ENCODE results near the gene CCDC73. TPM values are rescaled to one million over a fixed set of nuclear protein-coding genes. Genes with fewer than 3 reads are reported as not detected.
A peak's percentile ranks its signal among the peaks of the same experiment; 100 is the strongest.
"Not testable (repeated sequence)": the region's sequence is repeated elsewhere in the genome, so short reads cannot be mapped to it uniquely, and the experiment has no call there.

Gene CCDC73
- total and polyA plus RNA-seq, 7 donors: not detected

GRCh38 chr11:32723332-32723731 is 71.1 kb downstream of the CCDC73 start:
- no peak overlapping the region for H3K4me3 ChIP-seq
- TF ChIP-seq POLR2AphosphoS5 (IDR thresholded peaks at IDR 0.05) (no peak), CTCF (IDR thresholded peaks at IDR 0.05) (no peak), POLR2A (IDR thresholded peaks at IDR 0.05) (no peak), EP300 (IDR thresholded peaks at IDR 0.05) (no peak)
- DNase-seq: no peak
- no peaks in the 10 kb centered on the region for H3K4me1 ChIP-seq
- H3K27ac ChIP-seq: no peak overlapping the region
- 63 to 64% methylated on average over 3 of the region's 3 CpGs for WGBS, 2 donors
- no peaks in the 10 kb centered on the region for H3K36me3 ChIP-seq
- no peaks in the 10 kb centered on the region for H3K9me3 ChIP-seq
- no peaks in the 10 kb centered on the region for H3K27me3 ChIP-seq
- intact Hi-C loops (cut with DNase I): no loop called here

- H3K9me3 ChIP-seq: no peaks in the 10 kb centered on the region
- no peak overlapping the region for H3K27ac ChIP-seq
- H3K36me3 ChIP-seq: no peaks in the 10 kb centered on the region
- no peaks in the 10 kb centered on the region for H3K27me3 ChIP-seq
- no peak for DNase-seq
- no peak overlapping the region for H3K4me3 ChIP-seq
- H3K4me1 ChIP-seq: no peaks in the 10 kb centered on the region
- no peak for TF ChIP-seq CTCF (IDR thresholded peaks at IDR 0.05)
- TF ChIP-seq EP300 (IDR thresholded peaks at IDR 0.05): no peak
- TF ChIP-seq POLR2A (IDR thresholded peaks at IDR 0.05): no peak
- no peak for TF ChIP-seq POLR2AphosphoS5 (IDR thresholded peaks at IDR 0.05)
- intact Hi-C loops (cut with DNase I): no loop called here
Observed at GRCh38 chr11:32722255-32722654, 72.2 kb downstream of the CCDC73 start.

GRCh38 chr11:32713496-32713895 is 81.0 kb downstream of the CCDC73 start:
- Histone ChIP-seq H3K27me3 (no peaks in the 10 kb centered on the region), H3K27ac (no peak overlapping the region), H3K4me3 (no peak overlapping the region), H3K36me3 (no peaks in the 10 kb centered on the region), H3K4me1 (no peaks in the 10 kb centered on the region), H3K9me3 (no peaks in the 10 kb centered on the region)
- 38 to 40% methylated on average over 1 of the region's 1 CpG for WGBS, 2 donors
- TF ChIP-seq CTCF (IDR thresholded peaks at IDR 0.05) (no peak), POLR2AphosphoS5 (IDR thresholded peaks at IDR 0.05) (no peak), POLR2A (IDR thresholded peaks at IDR 0.05) (no peak), EP300 (IDR thresholded peaks at IDR 0.05) (no peak)
- no peak for DNase-seq
- intact Hi-C loops (cut with DNase I): no loop called here

GRCh38 chr11:32708978-32709377 is 85.5 kb downstream of the CCDC73 start:
- 79 to 86% methylated on average over 3 of the region's 3 CpGs for WGBS, 2 donors
- H3K4me3 ChIP-seq; H3K27me3 ChIP-seq; H3K36me3 ChIP-seq; intact Hi-C loops (cut with DNase I); H3K27ac ChIP-seq; H3K4me1 ChIP-seq; DNase-seq; H3K9me3 ChIP-seq: not testable (repeated sequence)

- Histone ChIP-seq H3K4me3 (no peak overlapping the region), H3K36me3 (no peaks in the 10 kb centered on the region), H3K9me3 (peaks cover 0 to 5% (median 0%) of the 10 kb centered on the region in 4 donors), H3K27ac (peak overlapping the region in 1 of 4 donors; percentile 38), H3K4me1 (peaks cover 0 to 8% (median 2%) of the 10 kb centered on the region in 4 donors), H3K27me3 (no peaks in the 10 kb centered on the region)
- intact Hi-C loops (cut with DNase I): no loop called here
- 38 to 74% methylated on average over 7 of the region's 7 CpGs for WGBS, 2 donors
- DNase-seq: no peak
- TF ChIP-seq POLR2A (IDR thresholded peaks at IDR 0.05) (no peak), POLR2AphosphoS5 (IDR thresholded peaks at IDR 0.05) (peak in 1 of 4 donors; percentile 10)
Observed at GRCh38 chr11:32706985-32707741, 87.3 kb downstream of the CCDC73 start.
